SK-N-SH (cell line): ENCODE measurements around the gene APPL2. TPM values are rescaled to one million over a fixed set of nuclear protein-coding genes. Genes with fewer than 3 reads are reported as not detected.
A peak's percentile ranks its signal among the peaks of the same experiment; 100 is the strongest.

Experiments used
- CTCF ChIA-PET: fragments of 300-600, 350-600 bp; formaldehyde crosslinking; extraction: SDS; loops from one replicate; lab custom pipeline; 2021; lab: Yijun Ruan, JAX
- POLR2A ChIA-PET: fragments of 350-600 bp; sonication (Branson Sonifier 250); formaldehyde crosslinking; extraction: SDS; loops from one replicate; lab custom pipeline; 2020; ENCODE audit warnings: antibody characterized with exemption, inconsistent platforms; lab: Yijun Ruan, JAX
- DNase-seq: peaks from one replicate; pipeline ENCODE4 v3.0.0; 2012
- H2AFZ ChIP-seq: fragments of 200-600 bp; sonication (generic); 2 replicates; pipeline ENCODE4 v1.8.1; 2016; ENCODE audit warnings: antibody characterized with exemption, mild to moderate bottlenecking, low read depth
- H3F3A ChIP-seq: fragments of 200-600 bp; sonication (generic); replicated peaks from 2 replicates; pipeline ENCODE3; 2016; ENCODE audit warnings: antibody characterized with exemption, mild to moderate bottlenecking; ENCODE audit not compliant: insufficient read depth
- H3K27ac ChIP-seq, 2 experiments: fragments of 200-500 bp in 1 of 2; fragments of 200-600 bp in 1 of 2; sonication (Bioruptor generic) in 1 of 2; sonication (generic), shearing (Covaris generic) in 1 of 2; 2 replicates each; pipeline versions ENCODE4 v1.5.1 to v1.6.1; 2014 to 2016; ENCODE audit warnings: low read depth in 2 of 2, inconsistent platforms in 1 of 2, low read length in 1 of 2, mild to moderate bottlenecking in 1 of 2, mixed read lengths in 1 of 2
- H3K27me3 ChIP-seq: fragments of 200-600 bp; sonication (generic), shearing (Covaris generic); 2 replicates; pipeline ENCODE4 v1.6.1; 2016; ENCODE audit warnings: mixed run types; ENCODE audit not compliant: insufficient read depth
- H3K36me3 ChIP-seq, 2 experiments: fragments of 200-500 bp in 1 of 2; fragments of 200-600 bp in 1 of 2; sonication (Bioruptor generic) in 1 of 2; sonication (generic) in 1 of 2; replicated peaks in 1 of 2; 2 replicates each; pipeline versions ENCODE3 to v1.5.1; 2014 to 2016; ENCODE audit warnings: low read length in 1 of 2, mild to moderate bottlenecking in 1 of 2; ENCODE audit not compliant: insufficient read depth in 2 of 2, control insufficient read depth in 1 of 2
- H3K4me1 ChIP-seq, 2 experiments: fragments of 200-500 bp in 1 of 2; fragments of 200-600 bp in 1 of 2; sonication (Bioruptor generic) in 1 of 2; sonication (generic), shearing (Covaris generic) in 1 of 2; 2 replicates each; pipeline versions ENCODE4 v1.5.1 to v1.6.1; 2014 to 2016; ENCODE audit warnings: low read depth in 1 of 2, low read length in 1 of 2, mixed run types in 1 of 2; ENCODE audit not compliant: insufficient read depth in 2 of 2, control insufficient read depth in 1 of 2
- H3K4me2 ChIP-seq: fragments of 200-600 bp; sonication (generic), shearing (Covaris generic); 2 replicates; pipeline ENCODE4 v1.6.1; 2017; ENCODE audit warnings: mixed run types
- H3K4me3 ChIP-seq, 2 experiments: fragments of 200-500 bp in 1 of 2; fragments of 200-600 bp in 1 of 2; sonication (Bioruptor generic) in 1 of 2; sonication (generic), shearing (Covaris generic) in 1 of 2; 2 replicates each; pipeline versions ENCODE4 v1.5.1 to v1.8.1; 2014 to 2016; ENCODE audit warnings: low read depth in 2 of 2, inconsistent platforms in 1 of 2, low read length in 1 of 2, mild to moderate bottlenecking in 1 of 2, mixed read lengths in 1 of 2, moderate library complexity in 1 of 2
- H3K79me2 ChIP-seq: fragments of 200-600 bp; sonication (generic); 2 replicates; pipeline ENCODE4 v1.8.1; 2017; ENCODE audit warnings: mild to moderate bottlenecking; ENCODE audit not compliant: insufficient read depth
- H3K9ac ChIP-seq: fragments of 200-600 bp; sonication (generic); 2 replicates; pipeline ENCODE4 v1.6.1; 2017; ENCODE audit warnings: mixed run types
- H3K9me2 ChIP-seq: fragments of 200-600 bp; sonication (generic); 2 replicates; pipeline ENCODE4 v1.6.1; 2017; ENCODE audit warnings: mixed run types
- H3K9me3 ChIP-seq: fragments of 200-600 bp; sonication (generic); 2 replicates; pipeline ENCODE4 v1.6.1; 2017; ENCODE audit warnings: mixed run types, mild to moderate bottlenecking, moderate library complexity
- H4K20me1 ChIP-seq: fragments of 200-600 bp; sonication (generic); 2 replicates; pipeline ENCODE4 v1.6.1; 2017; ENCODE audit warnings: mild to moderate bottlenecking, mixed run types; ENCODE audit not compliant: insufficient read depth
- FOXJ3 ChIP-seq: sonication (generic); formaldehyde crosslinking; IDR thresholded peaks from 2 replicates; pipeline ENCODE4 v1.5.1; 2020; ENCODE audit warnings: mild to moderate bottlenecking, missing genetic modification reagents
- GABPA ChIP-seq: IDR thresholded peaks from 2 replicates; pipeline ENCODE4 v1.4.0; 2012; ENCODE audit warnings: low read depth, mild to moderate bottlenecking
- GATA2 ChIP-seq: sonication (generic); formaldehyde crosslinking; IDR thresholded peaks from 2 replicates; pipeline ENCODE4 v1.5.0; 2020; ENCODE audit warnings: mild to moderate bottlenecking, missing genetic modification reagents
- MEF2A ChIP-seq: IDR thresholded peaks from 2 replicates; pipeline ENCODE4 v1.4.0; 2012; ENCODE audit warnings: low read depth, borderline replicate concordance
- NRF1 ChIP-seq: IDR thresholded peaks from 2 replicates; pipeline ENCODE4 v1.6.1; 2012; ENCODE audit warnings: low read depth, mild to moderate bottlenecking, low read length
- RAD21 ChIP-seq: IDR thresholded peaks from 2 replicates; pipeline ENCODE4 v1.6.1; 2012; ENCODE audit warnings: mild to moderate bottlenecking, low read length
- RCOR1 ChIP-seq: fragments of 150-350 bp; IDR thresholded peaks from 2 replicates; pipeline ENCODE4 v1.6.1; 2017; ENCODE audit warnings: antibody characterized with exemption, low read length
- RXRA ChIP-seq: IDR thresholded peaks from 2 replicates; pipeline ENCODE4 v1.4.0; 2012; ENCODE audit warnings: low read depth, mild to moderate bottlenecking, borderline replicate concordance
- SIN3A ChIP-seq: IDR thresholded peaks from 2 replicates; pipeline ENCODE4 v1.6.1; 2012; ENCODE audit warnings: low read depth, mild to moderate bottlenecking, low read length, moderate library complexity, borderline replicate concordance
- WGBS: methylation state at CpG from one replicate; pipeline ENCODE4 v1.1.6; 2017; ENCODE audit warnings: low lambda C conversion rate; 5-methylcytosine and 5-hydroxymethylcytosine counted together
- polyA plus RNA-seq, 3 experiments: library from polyadenylated mRNA; depleted of rRNA; stranded (reverse); fragments of >200 nt; gene quantifications; 2 replicates each; pipeline ENCODE4 v1.2.3, GENCODE V29; 2012
- TF ChIP-seq, protein P1 (sequence below): IDR thresholded peaks from 2 replicates; pipeline ENCODE4 v1.4.0; 2012; ENCODE audit warnings: low read depth, borderline replicate concordance
- TF ChIP-seq, protein P2 (sequence below): IDR thresholded peaks from 2 replicates; pipeline ENCODE4; 2012
- TF ChIP-seq, protein P3 (sequence below): fragments of 150-350 bp; IDR thresholded peaks from 2 replicates; pipeline ENCODE4 v1.6.1; 2016; ENCODE audit warnings: mild to moderate bottlenecking, low read depth, low read length
- TF ChIP-seq, protein P4 (sequence below): IDR thresholded peaks from 2 replicates; pipeline ENCODE4 v1.4.0; 2012; ENCODE audit warnings: low read depth, borderline replicate concordance

The APPL2 gene
- polyA plus RNA-seq, 1 of the 3 experiments (the other 2 are of a cell fraction): 59.2 TPM

DNA sequence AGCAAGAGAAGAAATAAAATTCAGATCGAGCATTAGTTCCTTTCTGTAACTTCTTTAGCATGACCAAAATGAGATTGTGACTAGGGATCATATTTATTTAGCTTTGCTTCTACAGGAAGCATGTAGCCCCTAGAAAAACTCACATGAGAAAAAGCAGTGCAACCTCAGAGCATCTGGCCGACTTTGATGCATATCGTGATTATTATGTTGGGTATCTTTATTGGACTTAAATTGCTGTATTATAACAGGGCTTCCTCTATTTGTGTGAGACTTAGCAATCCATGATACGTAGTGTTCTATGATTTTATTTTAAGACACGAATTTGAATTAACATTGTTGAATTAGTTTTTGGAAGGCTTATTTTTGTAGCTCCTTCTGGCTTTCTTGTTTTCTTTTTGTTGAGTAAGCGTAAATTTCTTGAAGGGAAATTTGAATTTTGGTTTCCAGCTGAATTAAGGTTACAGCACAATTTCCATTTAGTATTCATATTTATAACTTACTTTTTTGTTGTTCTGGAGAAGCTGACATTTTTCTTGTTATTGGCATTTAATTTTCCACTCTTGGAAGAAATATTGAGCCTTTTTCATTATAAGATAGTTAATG lies 94.6 kb downstream of the APPL2 start:
- CTCF ChIA-PET: no interaction called here

GRCh38 chr12:105138248-105138647 lies 97.7 kb downstream of the APPL2 start:
- CTCF ChIA-PET: interaction anchor here (0.7 to 1.2 kb wide), 2 partner anchors 85 to 180 kb away, joined by 3 to 4 read pairs; partner anchors contain the start of gene SLC41A2
- DNase-seq: no peak
- Histone ChIP-seq H3K4me1 (peaks cover 0 to 13% of the 10 kb centered on the region in 2 experiments; a peak in 2 of 4 replicates), H3K79me2 (peaks cover 7% of the 10 kb centered on the region; the same call in 1 of the 2 replicates), H2AFZ (no peak overlapping the region), H4K20me1 (no peaks in the 10 kb centered on the region), H3K9ac (no peak overlapping the region), H3K9me3 (no peaks in the 10 kb centered on the region), H3K27me3 (no peaks in the 10 kb centered on the region), H3K4me3 (no peak overlapping the region), H3K9me2 (no peaks in the 10 kb centered on the region), H3K27ac (no peak overlapping the region), H3K36me3 (peaks cover 88 to 89% of the 10 kb centered on the region in 2 experiments), H3F3A (peaks cover 3% of the 10 kb centered on the region), H3K4me2 (no peak overlapping the region)
- POLR2A ChIA-PET: no interaction called here
- TF ChIP-seq GABPA (no peak), SIN3A (no peak), MEF2A (no peak), FOXJ3 (CRISPR knock-in tag) (no peak)
- TF ChIP-seq, protein P1, sequence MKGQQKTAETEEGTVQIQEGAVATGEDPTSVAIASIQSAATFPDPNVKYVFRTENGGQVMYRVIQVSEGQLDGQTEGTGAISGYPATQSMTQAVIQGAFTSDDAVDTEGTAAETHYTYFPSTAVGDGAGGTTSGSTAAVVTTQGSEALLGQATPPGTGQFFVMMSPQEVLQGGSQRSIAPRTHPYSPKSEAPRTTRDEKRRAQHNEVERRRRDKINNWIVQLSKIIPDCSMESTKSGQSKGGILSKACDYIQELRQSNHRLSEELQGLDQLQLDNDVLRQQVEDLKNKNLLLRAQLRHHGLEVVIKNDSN: no peak
- TF ChIP-seq, protein P2, sequence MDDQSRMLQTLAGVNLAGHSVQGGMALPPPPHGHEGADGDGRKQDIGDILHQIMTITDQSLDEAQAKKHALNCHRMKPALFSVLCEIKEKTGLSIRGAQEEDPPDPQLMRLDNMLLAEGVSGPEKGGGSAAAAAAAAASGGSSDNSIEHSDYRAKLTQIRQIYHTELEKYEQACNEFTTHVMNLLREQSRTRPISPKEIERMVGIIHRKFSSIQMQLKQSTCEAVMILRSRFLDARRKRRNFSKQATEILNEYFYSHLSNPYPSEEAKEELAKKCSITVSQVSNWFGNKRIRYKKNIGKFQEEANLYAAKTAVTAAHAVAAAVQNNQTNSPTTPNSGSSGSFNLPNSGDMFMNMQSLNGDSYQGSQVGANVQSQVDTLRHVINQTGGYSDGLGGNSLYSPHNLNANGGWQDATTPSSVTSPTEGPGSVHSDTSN: no peak
- TF ChIP-seq, protein P3, sequence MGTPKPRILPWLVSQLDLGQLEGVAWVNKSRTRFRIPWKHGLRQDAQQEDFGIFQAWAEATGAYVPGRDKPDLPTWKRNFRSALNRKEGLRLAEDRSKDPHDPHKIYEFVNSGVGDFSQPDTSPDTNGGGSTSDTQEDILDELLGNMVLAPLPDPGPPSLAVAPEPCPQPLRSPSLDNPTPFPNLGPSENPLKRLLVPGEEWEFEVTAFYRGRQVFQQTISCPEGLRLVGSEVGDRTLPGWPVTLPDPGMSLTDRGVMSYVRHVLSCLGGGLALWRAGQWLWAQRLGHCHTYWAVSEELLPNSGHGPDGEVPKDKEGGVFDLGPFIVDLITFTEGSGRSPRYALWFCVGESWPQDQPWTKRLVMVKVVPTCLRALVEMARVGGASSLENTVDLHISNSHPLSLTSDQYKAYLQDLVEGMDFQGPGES: no peak
- 95% methylated on average over 2 of the region's 2 CpGs for WGBS

More for the DNA sequence above, 94.6 kb downstream of the APPL2 start:
- WGBS: 63% methylated on average over 6 of the region's 6 CpGs
- Histone ChIP-seq H3K27ac (peak overlapping the region; percentile 6 to 65; a peak in 3 of 4 replicates), H3K9me2 (no peaks in the 10 kb centered on the region), H3K4me1 (peaks cover 0 to 13% of the 10 kb centered on the region in 2 experiments; a peak in 2 of 4 replicates), H3K79me2 (peaks cover 13% of the 10 kb centered on the region), H3K4me2 (no peak overlapping the region), H3K27me3 (no peaks in the 10 kb centered on the region), H3K4me3 (no peak overlapping the region), H3F3A (no peaks in the 10 kb centered on the region), H3K9ac (no peak overlapping the region), H3K9me3 (no peaks in the 10 kb centered on the region), H4K20me1 (no peaks in the 10 kb centered on the region), H2AFZ (no peak overlapping the region), H3K36me3 (peaks cover 84 to 88% of the 10 kb centered on the region in 2 experiments)
- TF ChIP-seq MEF2A (no peak), RCOR1 (no peak), NRF1 (no peak), GATA2 (CRISPR knock-in tag) (peak; percentile 68), RXRA (no peak), RAD21 (no peak)
- TF ChIP-seq, protein P4, sequence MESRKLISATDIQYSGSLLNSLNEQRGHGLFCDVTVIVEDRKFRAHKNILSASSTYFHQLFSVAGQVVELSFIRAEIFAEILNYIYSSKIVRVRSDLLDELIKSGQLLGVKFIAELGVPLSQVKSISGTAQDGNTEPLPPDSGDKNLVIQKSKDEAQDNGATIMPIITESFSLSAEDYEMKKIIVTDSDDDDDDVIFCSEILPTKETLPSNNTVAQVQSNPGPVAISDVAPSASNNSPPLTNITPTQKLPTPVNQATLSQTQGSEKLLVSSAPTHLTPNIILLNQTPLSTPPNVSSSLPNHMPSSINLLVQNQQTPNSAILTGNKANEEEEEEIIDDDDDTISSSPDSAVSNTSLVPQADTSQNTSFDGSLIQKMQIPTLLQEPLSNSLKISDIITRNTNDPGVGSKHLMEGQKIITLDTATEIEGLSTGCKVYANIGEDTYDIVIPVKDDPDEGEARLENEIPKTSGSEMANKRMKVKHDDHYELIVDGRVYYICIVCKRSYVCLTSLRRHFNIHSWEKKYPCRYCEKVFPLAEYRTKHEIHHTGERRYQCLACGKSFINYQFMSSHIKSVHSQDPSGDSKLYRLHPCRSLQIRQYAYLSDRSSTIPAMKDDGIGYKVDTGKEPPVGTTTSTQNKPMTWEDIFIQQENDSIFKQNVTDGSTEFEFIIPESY: no peak
- peak; percentile 35 for DNase-seq
- POLR2A ChIA-PET: no interaction called here
